Esophagus squamous epithelium (tissue), 4 donors: ENCODE measurements around the gene GNPTG.

Source experiments
- POLR2A ChIP-seq, 4 donors: fragments of 450-650 bp; IDR thresholded peaks; one replicate each; pipeline ENCODE4 v1.6.1; 2017; ENCODE audit warnings: antibody characterized with exemption in 4 of 4, mild to moderate bottlenecking in 4 of 4, moderate library complexity in 3 of 4
- TF ChIP-seq, protein P1 (sequence below), 6 experiments: fragments of 450-650 bp in 4 of 6; fragments of 200-600 bp in 2 of 6; sonication (generic) in 2 of 6; IDR thresholded peaks; one replicate each; pipeline ENCODE4 v1.5.1; 2016 to 2019; ENCODE audit warnings: antibody characterized with exemption in 6 of 6, mild to moderate bottlenecking in 4 of 6, moderate library complexity in 4 of 6

DNA sequence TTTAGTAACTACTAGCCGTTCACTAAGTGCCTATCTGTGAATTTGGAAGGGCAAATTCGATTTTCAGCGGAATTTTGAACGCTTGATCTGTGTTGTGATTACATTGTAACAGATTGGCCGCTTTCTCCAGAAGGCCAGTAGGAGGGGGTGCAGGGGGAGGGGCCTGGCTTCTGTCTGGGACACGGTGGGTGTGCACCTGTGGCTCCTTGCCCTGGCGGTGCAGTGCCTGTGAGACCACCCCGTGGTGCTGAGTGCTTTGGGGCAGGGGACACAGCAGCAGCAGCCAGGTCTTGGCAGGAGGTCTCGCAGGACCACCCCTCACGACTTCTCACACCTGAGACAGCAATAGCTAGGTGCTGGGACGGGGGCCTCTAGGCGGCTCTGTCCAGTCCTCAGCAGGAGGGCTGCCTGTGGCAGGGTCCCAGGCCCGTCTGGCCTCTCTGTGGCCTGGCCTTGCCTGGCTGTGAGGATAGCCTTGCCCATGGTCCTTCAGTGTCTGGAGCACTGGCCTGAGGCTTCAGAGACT is 40.5 kb upstream of the GNPTG start:
- TF ChIP-seq, protein P1, sequence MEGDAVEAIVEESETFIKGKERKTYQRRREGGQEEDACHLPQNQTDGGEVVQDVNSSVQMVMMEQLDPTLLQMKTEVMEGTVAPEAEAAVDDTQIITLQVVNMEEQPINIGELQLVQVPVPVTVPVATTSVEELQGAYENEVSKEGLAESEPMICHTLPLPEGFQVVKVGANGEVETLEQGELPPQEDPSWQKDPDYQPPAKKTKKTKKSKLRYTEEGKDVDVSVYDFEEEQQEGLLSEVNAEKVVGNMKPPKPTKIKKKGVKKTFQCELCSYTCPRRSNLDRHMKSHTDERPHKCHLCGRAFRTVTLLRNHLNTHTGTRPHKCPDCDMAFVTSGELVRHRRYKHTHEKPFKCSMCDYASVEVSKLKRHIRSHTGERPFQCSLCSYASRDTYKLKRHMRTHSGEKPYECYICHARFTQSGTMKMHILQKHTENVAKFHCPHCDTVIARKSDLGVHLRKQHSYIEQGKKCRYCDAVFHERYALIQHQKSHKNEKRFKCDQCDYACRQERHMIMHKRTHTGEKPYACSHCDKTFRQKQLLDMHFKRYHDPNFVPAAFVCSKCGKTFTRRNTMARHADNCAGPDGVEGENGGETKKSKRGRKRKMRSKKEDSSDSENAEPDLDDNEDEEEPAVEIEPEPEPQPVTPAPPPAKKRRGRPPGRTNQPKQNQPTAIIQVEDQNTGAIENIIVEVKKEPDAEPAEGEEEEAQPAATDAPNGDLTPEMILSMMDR (IDR thresholded peaks at IDR 0.05): no peak
- no peak for TF ChIP-seq POLR2A (IDR thresholded peaks at IDR 0.05)
